MCF 10A (cell line): ENCODE measurements around the gene AP2A1. TPM values are rescaled to one million over a fixed set of nuclear protein-coding genes. Genes with fewer than 3 reads are reported as not detected.

Source experiments
- BruUV-seq: library from RNA; stranded (reverse); fragments of 400-500 nt; replicated peaks from 2 replicates; lab custom pipeline; 2021; lab: Mats Ljungman, UMichigan
- CTCF ChIA-PET: fragments of 300-600 bp; sonication (Branson Sonifier 250); formaldehyde crosslinking; extraction: SDS; loops from one replicate; lab custom pipeline; 2021; ENCODE audit warnings: antibody characterized with exemption, inconsistent platforms; lab: Yijun Ruan, JAX
- POLR2A ChIA-PET: fragments of 300-600, 350-650 bp; sonication (Branson Sonifier 250); formaldehyde crosslinking; extraction: SDS; loops from one replicate; lab custom pipeline; 2020; ENCODE audit warnings: antibody characterized with exemption, inconsistent platforms; lab: Yijun Ruan, JAX
- DNase-seq: peaks from one replicate; pipeline ENCODE4 v3.0.0-alpha.2; 2018; ENCODE audit not compliant: unreplicated experiment
- H3K27ac Mint-ChIP-seq: one replicate; pipeline ENCODE4 v1.8.0; 2022; ENCODE audit warnings: mild to moderate bottlenecking, low read depth, mixed read lengths; ENCODE audit not compliant: unreplicated experiment
- H3K27me3 Mint-ChIP-seq: one replicate; pipeline ENCODE4 v1.8.0; 2022; ENCODE audit warnings: mixed read lengths; ENCODE audit not compliant: insufficient read depth, unreplicated experiment
- H3K36me3 Mint-ChIP-seq: one replicate; pipeline ENCODE4 v1.8.0; 2022; ENCODE audit warnings: mild to moderate bottlenecking, moderate library complexity, mixed read lengths; ENCODE audit not compliant: insufficient read depth, unreplicated experiment
- H3K4me1 Mint-ChIP-seq: one replicate; pipeline ENCODE4 v1.8.0; 2022; ENCODE audit warnings: mixed read lengths; ENCODE audit not compliant: insufficient read depth, unreplicated experiment
- H3K4me3 Mint-ChIP-seq: one replicate; pipeline ENCODE4 v1.8.0; 2022; ENCODE audit warnings: mild to moderate bottlenecking, moderate library complexity, mixed read lengths; ENCODE audit not compliant: unreplicated experiment
- H3K9me3 Mint-ChIP-seq: one replicate; pipeline ENCODE4 v1.8.0; 2022; ENCODE audit warnings: mixed read lengths; ENCODE audit not compliant: unreplicated experiment
- CTCF ChIP-seq: fragments of 200-600 bp; IDR thresholded peaks from one replicate; pipeline ENCODE4 v1.8.0; 2022; ENCODE audit warnings: antibody characterized with exemption, mild to moderate bottlenecking; ENCODE audit not compliant: unreplicated experiment
- intact Hi-C: fragments of 100-400 bp; cut with micrococcal nuclease; formaldehyde crosslinking; loops from 2 replicates; pipeline ENCODE4 v1.14.1; 2022
- total RNA-seq: library from RNA; stranded (reverse); gene quantifications from 2 replicates; pipeline ENCODE4 v1.2.3, GENCODE V29; 2022

The AP2A1 gene
- total RNA-seq, 1 experiment from 2014 or later, result 70.5 TPM

GRCh38 chr19:49776371-49776764 lies 9.6 kb downstream of the AP2A1 start:
- no peak for TF ChIP-seq CTCF
- Mint-ChIP-seq H3K4me3 (no peak overlapping the region), H3K9me3 (no peaks in the 10 kb centered on the region), H3K27me3 (no peaks in the 10 kb centered on the region), H3K27ac (no peak overlapping the region), H3K4me1 (peaks cover 18% of the 10 kb centered on the region), H3K36me3 (peaks cover 25% of the 10 kb centered on the region)
- BruUV-seq, result no TSS peak
- ChIA-PET CTCF (no interaction called here), POLR2A (interaction anchor here (0.8 to 3.3 kb wide), 2 partner anchors 10 to 42 kb away, joined by 3 to 14 read pairs; partner anchors contain the start of genes AP2A1 and MED25)
- intact Hi-C loops, result no loop called here
- no peak for DNase-seq

GRCh38 chr19:49779731-49780555 lies 13.1 kb downstream of the AP2A1 start:
- Mint-ChIP-seq H3K9me3 (no peaks in the 10 kb centered on the region), H3K4me3 (no peak overlapping the region), H3K27ac (peak overlapping the region; percentile 68), H3K36me3 (peaks cover 44% of the 10 kb centered on the region), H3K27me3 (no peaks in the 10 kb centered on the region), H3K4me1 (no peaks in the 10 kb centered on the region)
- DNase-seq, result no peak
- no TSS peak for BruUV-seq
- ChIA-PET CTCF (no interaction called here), POLR2A (no interaction called here)
- intact Hi-C loops, result no loop called here
- no peak for TF ChIP-seq CTCF

GRCh38 chr19:49780861-49781260 lies 14.1 kb downstream of the AP2A1 start:
- BruUV-seq, result no TSS peak
- peaks cover 44% of the 10 kb centered on the region for H3K36me3 Mint-ChIP-seq
- no peak for DNase-seq
- TF ChIP-seq CTCF, result no peak
- H3K4me1 Mint-ChIP-seq, result no peaks in the 10 kb centered on the region
- ChIA-PET CTCF (no interaction called here), POLR2A (no interaction called here)
- H3K4me3 Mint-ChIP-seq, result no peak overlapping the region
- no peaks in the 10 kb centered on the region for H3K27me3 Mint-ChIP-seq
- intact Hi-C loops, result no loop called here
- H3K27ac Mint-ChIP-seq, result no peak overlapping the region
- no peaks in the 10 kb centered on the region for H3K9me3 Mint-ChIP-seq

GRCh38 chr19:49781394-49781793 lies 14.6 kb downstream of the AP2A1 start:
- no peak for DNase-seq
- POLR2A ChIA-PET, result no interaction called here
- no peak overlapping the region for H3K4me3 Mint-ChIP-seq
- no TSS peak for BruUV-seq
- no peaks in the 10 kb centered on the region for H3K9me3 Mint-ChIP-seq
- intact Hi-C loops, result no loop called here
- no peak overlapping the region for H3K27ac Mint-ChIP-seq
- CTCF ChIA-PET, result no interaction called here
- no peak for TF ChIP-seq CTCF
- H3K4me1 Mint-ChIP-seq, result peaks cover 3% of the 10 kb centered on the region
- no peaks in the 10 kb centered on the region for H3K27me3 Mint-ChIP-seq
- H3K36me3 Mint-ChIP-seq, result peaks cover 49% of the 10 kb centered on the region
